GM13977 (cell line): ENCODE results near the gene C19orf85.
"Not testable (repeated sequence)": the region's sequence is repeated elsewhere in the genome, so short reads cannot be mapped to it uniquely, and the experiment has no call there.

Experiments
- DNase-seq: peaks from one replicate; pipeline ENCODE4 v3.0.0; 2012; ENCODE audit warnings: low spot score
- in situ Hi-C: fragments of 300-500 bp; cut with MboI; formaldehyde crosslinking; loops from one replicate; pipeline ENCODE4 v1.12.0; 2022; ENCODE audit warnings: low sequenced_read_pairs, low pct_unique_long_range_greater_than_20kb, mixed read lengths, inconsistent platforms; ENCODE audit not compliant: unreplicated experiment
- TF ChIP-seq, protein P1 (sequence below): IDR thresholded peaks from 2 replicates; pipeline ENCODE4 v1.5.1; 2012; ENCODE audit warnings: mild to moderate bottlenecking, control low read depth; ENCODE audit not compliant: insufficient read depth; ENCODE audit errors: extremely low read depth, missing control alignments

The C19orf85 gene

DNA sequence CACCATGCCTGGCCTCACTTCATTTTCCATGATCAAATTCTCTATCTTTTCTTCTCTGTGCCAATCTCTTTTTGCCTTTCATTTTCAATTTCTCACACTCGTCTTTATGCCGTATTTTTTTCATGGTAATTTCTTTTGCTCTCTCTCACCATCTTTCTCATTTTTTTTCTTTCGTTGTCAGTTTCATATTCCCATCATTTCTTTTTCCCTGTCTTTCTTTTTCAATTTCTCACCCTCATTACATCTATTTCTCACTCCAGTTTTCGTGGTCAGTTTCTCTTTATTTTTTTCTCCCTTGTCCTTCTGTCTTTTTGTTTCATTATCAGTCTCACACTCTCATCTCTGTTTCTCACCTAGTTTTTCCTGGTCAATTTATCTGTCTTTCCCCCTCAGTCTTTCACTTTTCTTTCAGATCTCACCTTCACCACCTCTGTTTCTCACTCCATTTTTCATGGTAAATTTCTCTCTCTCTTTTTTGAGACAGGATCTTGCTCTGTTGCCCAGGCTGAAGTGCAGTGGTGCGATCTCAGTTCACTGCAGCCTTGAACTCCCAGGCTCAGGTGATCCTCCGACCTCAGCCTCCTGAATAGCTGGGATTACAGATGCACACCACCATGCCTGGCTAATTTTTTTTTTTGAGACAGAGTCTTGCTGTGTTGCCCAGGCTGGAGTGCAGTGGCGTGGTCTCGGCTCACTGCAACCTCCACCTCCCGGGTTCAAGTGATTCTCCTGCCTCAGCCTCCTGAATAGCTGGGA is 37.8 kb upstream of the C19orf85 start:
- TF ChIP-seq, protein P1, sequence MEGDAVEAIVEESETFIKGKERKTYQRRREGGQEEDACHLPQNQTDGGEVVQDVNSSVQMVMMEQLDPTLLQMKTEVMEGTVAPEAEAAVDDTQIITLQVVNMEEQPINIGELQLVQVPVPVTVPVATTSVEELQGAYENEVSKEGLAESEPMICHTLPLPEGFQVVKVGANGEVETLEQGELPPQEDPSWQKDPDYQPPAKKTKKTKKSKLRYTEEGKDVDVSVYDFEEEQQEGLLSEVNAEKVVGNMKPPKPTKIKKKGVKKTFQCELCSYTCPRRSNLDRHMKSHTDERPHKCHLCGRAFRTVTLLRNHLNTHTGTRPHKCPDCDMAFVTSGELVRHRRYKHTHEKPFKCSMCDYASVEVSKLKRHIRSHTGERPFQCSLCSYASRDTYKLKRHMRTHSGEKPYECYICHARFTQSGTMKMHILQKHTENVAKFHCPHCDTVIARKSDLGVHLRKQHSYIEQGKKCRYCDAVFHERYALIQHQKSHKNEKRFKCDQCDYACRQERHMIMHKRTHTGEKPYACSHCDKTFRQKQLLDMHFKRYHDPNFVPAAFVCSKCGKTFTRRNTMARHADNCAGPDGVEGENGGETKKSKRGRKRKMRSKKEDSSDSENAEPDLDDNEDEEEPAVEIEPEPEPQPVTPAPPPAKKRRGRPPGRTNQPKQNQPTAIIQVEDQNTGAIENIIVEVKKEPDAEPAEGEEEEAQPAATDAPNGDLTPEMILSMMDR = no peak
- no peak for DNase-seq
- in situ Hi-C loops = no loop called here

DNA sequence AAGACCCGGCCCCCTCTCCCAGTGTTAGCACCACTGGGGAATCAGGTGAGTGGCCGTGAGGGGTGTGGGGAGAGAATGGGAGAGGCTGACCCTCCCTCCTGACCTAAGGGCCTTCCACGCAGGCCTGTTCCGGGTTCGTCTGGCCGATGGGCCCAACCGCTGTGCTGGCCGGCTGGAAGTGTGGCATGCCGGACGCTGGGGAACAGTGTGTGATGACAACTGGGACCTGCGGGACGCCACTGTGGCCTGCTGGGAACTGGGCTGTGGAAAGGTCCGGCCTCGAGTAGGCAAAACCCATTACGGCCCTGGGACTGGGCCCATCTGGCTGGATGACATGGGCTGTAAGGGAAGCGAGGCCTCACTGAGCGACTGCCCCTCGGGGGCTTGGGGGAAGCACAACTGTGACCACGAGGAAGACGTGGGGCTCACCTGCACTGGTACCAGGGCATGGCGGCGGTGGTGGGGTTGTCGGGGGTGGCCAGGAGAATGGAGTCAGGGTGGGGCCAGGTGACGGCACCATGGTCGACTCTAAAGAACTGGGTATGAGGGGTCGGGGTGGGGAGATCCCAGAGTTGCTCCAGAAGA is 35.9 kb upstream of the C19orf85 start:
- in situ Hi-C loops = no loop called here
- TF ChIP-seq, protein P1 = no peak
- DNase-seq = no peak

DNA sequence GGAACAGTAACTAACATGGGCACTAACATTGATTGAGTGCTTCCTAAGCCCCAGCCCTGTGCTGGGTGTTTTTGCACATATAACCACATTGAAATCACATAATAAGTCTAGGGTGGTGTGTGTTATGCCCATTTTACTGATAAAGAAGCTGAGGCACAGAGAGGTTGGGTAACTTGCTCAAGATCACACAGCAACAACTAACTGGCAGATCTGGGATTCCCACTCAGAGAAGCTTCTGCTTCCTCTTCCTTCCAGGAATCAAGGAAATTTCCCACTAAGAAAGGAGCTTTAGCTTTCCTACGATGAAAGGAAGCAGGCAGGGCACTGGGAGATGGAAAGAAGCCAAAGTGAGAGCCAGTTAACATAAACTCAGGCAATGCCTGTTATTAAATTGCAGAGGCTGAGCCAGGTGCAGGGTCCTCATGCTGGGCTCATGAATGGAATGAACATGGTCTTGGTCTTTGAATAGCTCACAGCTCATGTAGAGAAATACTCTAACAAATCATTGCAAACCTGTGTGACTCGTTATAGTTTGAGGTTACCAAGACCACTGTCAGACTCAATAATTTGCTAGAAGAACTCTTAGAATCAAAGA is 33.8 kb upstream of the C19orf85 start:
- in situ Hi-C loops = no loop called here
- DNase-seq = no peak
- TF ChIP-seq, protein P1 = no peak

DNA sequence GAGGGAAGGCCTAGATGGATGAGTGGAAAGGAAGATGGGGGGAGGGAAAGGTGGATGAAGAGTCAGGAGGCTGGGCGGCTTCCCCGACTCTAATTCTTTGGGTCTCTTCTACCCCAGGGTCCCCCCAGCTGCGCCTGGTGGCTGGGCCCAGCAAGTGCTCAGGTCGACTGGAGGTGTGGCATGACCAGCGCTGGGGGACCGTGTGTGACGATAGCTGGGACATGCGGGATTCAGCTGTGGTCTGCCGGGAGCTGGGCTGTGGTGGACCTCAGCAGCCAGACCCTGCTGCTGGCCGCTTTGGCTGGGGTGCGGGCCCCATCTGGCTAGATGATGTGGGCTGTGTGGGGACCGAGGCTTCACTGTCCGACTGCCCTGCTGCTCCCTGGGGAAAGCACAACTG is 33.2 kb upstream of the C19orf85 start:
- DNase-seq = no peak
- in situ Hi-C loops = no loop called here
- TF ChIP-seq, protein P1 = no peak

DNA sequence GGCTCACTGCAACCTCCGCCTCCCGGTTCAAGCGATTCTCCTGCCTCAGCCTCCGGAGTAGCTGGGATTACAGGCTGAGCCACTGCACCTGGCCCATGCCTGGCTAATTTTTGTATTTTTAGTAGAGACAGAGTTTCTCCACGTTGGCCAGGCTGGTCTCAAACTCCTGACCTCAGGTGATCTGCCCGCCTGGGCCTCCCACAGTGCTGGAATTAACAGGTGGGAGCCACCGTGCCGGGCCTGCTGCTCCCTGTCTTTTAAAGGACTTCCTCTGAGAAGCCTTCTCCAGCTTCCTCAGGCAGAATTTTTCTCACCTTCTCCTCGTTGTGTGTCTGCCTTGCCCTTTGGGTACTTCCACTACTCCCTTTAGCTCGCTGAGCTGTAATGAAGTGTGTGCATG is 32.3 kb upstream of the C19orf85 start:
- in situ Hi-C loops, DNase-seq: not testable (repeated sequence)

DNA sequence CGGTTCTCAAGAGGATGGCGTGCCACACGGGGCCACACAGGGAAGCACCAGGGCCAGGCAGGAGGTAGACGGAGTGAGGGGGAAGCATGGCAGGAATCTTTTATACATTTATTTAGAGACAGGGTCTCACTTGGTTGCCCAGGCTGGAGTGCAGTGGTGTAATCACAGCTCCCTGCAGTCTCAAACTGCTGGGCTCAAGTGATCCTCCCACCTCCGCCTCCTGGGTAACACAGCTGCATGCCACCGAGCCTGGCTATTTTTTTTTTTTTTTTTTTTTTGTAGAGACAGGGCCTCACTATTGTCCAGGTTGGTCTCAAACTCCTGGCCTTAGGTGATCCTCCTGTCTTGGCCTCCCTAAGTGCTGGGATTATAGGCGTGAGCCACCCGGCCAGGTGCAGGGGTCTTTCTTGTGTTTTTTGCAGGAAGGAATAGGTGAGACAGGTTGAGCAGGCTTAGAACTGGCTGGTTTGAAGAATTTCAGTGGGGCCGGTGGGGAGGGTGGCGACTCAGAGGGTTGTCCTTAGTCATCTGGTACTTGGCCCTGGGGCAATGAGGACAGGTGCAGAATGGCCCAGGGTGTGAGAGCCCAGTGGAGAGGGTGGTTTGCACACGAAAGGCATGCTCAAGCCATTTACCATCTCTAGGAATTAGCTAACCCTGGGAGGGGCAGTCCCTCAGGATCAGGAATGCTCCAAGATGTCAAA is 31.2 kb upstream of the C19orf85 start:
- TF ChIP-seq, protein P1 = no peak

More for the DNA sequence above, 31.2 kb upstream of the C19orf85 start:
- no peak for DNase-seq
- in situ Hi-C loops = no loop called here
